SK-N-SH treated with all-trans-retinoic acid at 6 μM for 48 hours (cell line): ENCODE data around the gene C2CD5.

Experiments
- ESRRG ChIP-seq: fragments of 250-450 bp; sonication (Bioruptor Pico); IDR thresholded peaks from 2 replicates; pipeline ENCODE4 v1.6.1; 2021; ENCODE audit warnings: mild to moderate bottlenecking
- SNAI2 ChIP-seq: fragments of 250-450 bp; sonication (Bioruptor Pico); IDR thresholded peaks from 2 replicates; pipeline ENCODE4 v1.5.0; 2020; ENCODE audit warnings: mild to moderate bottlenecking, moderate library complexity
- ZFP3 ChIP-seq: fragments of 250-450 bp; sonication (Bioruptor Pico); IDR thresholded peaks from 2 replicates; pipeline ENCODE4 v1.5.0; 2020; ENCODE audit warnings: mild to moderate bottlenecking, moderate library complexity
- TF ChIP-seq, protein P1 (sequence below): fragments of 250-450 bp; sonication (Bioruptor Pico); IDR thresholded peaks from 2 replicates; pipeline ENCODE4 v1.8.0; 2020; ENCODE audit warnings: mild to moderate bottlenecking, moderate library complexity, borderline replicate concordance

DNA sequence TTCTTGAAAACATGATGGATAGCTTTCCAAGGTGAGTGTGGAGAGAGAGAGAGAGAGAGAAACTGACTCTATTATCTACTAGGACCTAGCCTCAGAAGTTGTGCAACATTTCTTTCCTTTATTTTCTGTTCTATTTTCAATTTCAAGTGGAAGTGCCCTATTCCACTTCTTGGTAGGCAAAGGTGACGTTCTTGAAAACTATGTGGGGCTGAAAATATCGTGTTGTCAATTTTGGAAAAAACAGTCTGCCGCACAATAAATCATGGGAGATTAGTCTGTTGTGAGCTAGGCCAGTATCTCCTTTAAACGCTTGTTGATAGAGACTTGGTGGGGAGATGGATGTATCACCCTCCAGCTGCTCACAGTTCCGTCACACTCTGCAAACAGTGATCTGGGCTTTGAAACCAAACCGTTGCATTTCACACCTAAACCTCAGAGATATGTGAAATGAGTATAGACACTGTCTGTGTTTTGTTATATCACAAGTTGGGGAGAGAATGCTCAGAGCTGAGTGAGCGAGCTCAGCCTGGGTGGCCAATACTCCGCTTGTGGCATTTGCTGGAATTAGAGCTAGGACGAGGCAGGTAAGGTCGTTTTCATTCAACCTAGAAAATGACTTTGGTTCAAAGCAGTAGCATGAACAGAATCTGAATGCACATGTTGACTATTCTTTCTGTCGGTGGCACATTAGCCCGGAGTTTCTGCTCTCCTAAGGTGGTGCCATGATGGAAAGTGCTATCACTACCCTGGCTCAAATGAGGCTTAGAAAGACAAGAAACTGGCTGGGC is 134.8 kb downstream of the C2CD5 start:
- no peak for TF ChIP-seq ESRRG (CRISPR knock-in tag)
- TF ChIP-seq, protein P1, sequence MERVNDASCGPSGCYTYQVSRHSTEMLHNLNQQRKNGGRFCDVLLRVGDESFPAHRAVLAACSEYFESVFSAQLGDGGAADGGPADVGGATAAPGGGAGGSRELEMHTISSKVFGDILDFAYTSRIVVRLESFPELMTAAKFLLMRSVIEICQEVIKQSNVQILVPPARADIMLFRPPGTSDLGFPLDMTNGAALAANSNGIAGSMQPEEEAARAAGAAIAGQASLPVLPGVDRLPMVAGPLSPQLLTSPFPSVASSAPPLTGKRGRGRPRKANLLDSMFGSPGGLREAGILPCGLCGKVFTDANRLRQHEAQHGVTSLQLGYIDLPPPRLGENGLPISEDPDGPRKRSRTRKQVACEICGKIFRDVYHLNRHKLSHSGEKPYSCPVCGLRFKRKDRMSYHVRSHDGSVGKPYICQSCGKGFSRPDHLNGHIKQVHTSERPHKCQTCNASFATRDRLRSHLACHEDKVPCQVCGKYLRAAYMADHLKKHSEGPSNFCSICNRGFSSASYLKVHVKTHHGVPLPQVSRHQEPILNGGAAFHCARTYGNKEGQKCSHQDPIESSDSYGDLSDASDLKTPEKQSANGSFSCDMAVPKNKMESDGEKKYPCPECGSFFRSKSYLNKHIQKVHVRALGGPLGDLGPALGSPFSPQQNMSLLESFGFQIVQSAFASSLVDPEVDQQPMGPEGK (CRISPR knock-in tag): no peak
- TF ChIP-seq SNAI2 (CRISPR knock-in tag): no peak
- no peak for TF ChIP-seq ZFP3 (CRISPR knock-in tag)
